GM21528 (cell line): ENCODE data around the gene SLPI.

Source experiments
- ATAC-seq: cut with Tn5 transposase; IDR thresholded peaks from one replicate; pipeline ENCODE4 v1.9.1; 2021; ENCODE audit warnings: mild to moderate bottlenecking, moderate library complexity; ENCODE audit not compliant: unreplicated experiment, low FRiP score

SLPI gene

GRCh38 chr20:45254383-45255262 lies at the start of gene SLPI:
Gene SLPI (minus strand): TSS chr20:45254564. CDS start chr20:45254543, 21 bp downstream.
- ATAC-seq: no peak

GRCh38 chr20:45303586-45304463 lies 49.5 kb upstream of the SLPI start:
- ATAC-seq: no peak

GRCh38 chr20:45301824-45302271 lies 47.5 kb upstream of the SLPI start:
- ATAC-seq: no peak

GRCh38 chr20:45300961-45301360 lies 46.6 kb upstream of the SLPI start:
- no peak for ATAC-seq

- ATAC-seq: no peak
Observed at GRCh38 chr20:45299786-45300185, 45.4 kb upstream of the SLPI start.

- ATAC-seq: no peak
Observed at GRCh38 chr20:45297786-45298497, 43.6 kb upstream of the SLPI start.

GRCh38 chr20:45294659-45295058 lies 40.3 kb upstream of the SLPI start:
- no peak for ATAC-seq

GRCh38 chr20:45294003-45294368 lies 39.6 kb upstream of the SLPI start:
- no peak for ATAC-seq

- ATAC-seq: no peak
Observed at GRCh38 chr20:45293041-45294002, 39.0 kb upstream of the SLPI start.

GRCh38 chr20:45292343-45292742 lies 38.0 kb upstream of the SLPI start:
- ATAC-seq: no peak

- no peak for ATAC-seq
Observed at GRCh38 chr20:45291526-45291925, 37.2 kb upstream of the SLPI start.

- ATAC-seq: no peak
Observed at GRCh38 chr20:45290677-45291355, 36.5 kb upstream of the SLPI start.

- no peak for ATAC-seq
Observed at GRCh38 chr20:45289942-45290676, 35.7 kb upstream of the SLPI start.

- no peak for ATAC-seq
Observed at GRCh38 chr20:45288860-45289259, 34.5 kb upstream of the SLPI start.

GRCh38 chr20:45288376-45288775 lies 34.0 kb upstream of the SLPI start:
- ATAC-seq: no peak

GRCh38 chr20:45283551-45284057 lies 29.2 kb upstream of the SLPI start:
- no peak for ATAC-seq

- no peak for ATAC-seq
Observed at GRCh38 chr20:45282700-45283550, 28.6 kb upstream of the SLPI start.
